H1 (cell line): ENCODE results near the gene TPPP3.

Experiments used
- ASH2L ChIP-seq: fragments of 200-600, 300-600 bp; sonication (generic); IDR thresholded peaks from one replicate; pipeline ENCODE4 v1.7.1; 2017; ENCODE audit warnings: low read length
- GABPA ChIP-seq: IDR thresholded peaks from 2 replicates; pipeline ENCODE4 v1.6.1; 2011; ENCODE audit warnings: mild to moderate bottlenecking, low read length, moderate library complexity, borderline replicate concordance; ENCODE audit not compliant: insufficient read depth
- POLR2A ChIP-seq, 2 experiments: IDR thresholded peaks; 1 replicate in 1 of 2; 2 replicates in 1 of 2; pipeline ENCODE4 v1.6.1; 2011; ENCODE audit warnings: low read depth in 2 of 2, low read length in 2 of 2, mild to moderate bottlenecking in 2 of 2; ENCODE audit errors: control extremely low read depth in 1 of 2
- TAF7 ChIP-seq: optimal IDR thresholded peaks from 2 replicates; pipeline ENCODE3; 2011; ENCODE audit warnings: low read depth, mild to moderate bottlenecking, inconsistent platforms, low read length, moderate library complexity, borderline replicate concordance
- TF ChIP-seq, protein P1 (sequence below), 3 experiments: IDR thresholded peaks; 1 replicate in 2 of 3; 2 replicates in 1 of 3; pipeline versions ENCODE4 v1.5.1 to v1.6.1; 2011; ENCODE audit warnings: low read length in 3 of 3, mild to moderate bottlenecking in 3 of 3, inconsistent platforms in 2 of 3, low read depth in 1 of 3, moderate library complexity in 1 of 3; ENCODE audit not compliant: insufficient read depth in 1 of 3; ENCODE audit errors: control extremely low read depth in 1 of 3
- TF ChIP-seq, protein P2 (sequence below): IDR thresholded peaks from 2 replicates; pipeline ENCODE4 v1.6.1; 2011; ENCODE audit warnings: low read length, improper control_type of control experiment

- no peak for TF ChIP-seq GABPA
- no peak for TF ChIP-seq POLR2A (IDR thresholded peaks at IDR 0.05; ENCODE audit: control extremely low read depth in 1 of 2, low read depth in 2 of 2, low read length in 2 of 2)
- TF ChIP-seq TAF7 = no peak
- TF ChIP-seq, protein P1, sequence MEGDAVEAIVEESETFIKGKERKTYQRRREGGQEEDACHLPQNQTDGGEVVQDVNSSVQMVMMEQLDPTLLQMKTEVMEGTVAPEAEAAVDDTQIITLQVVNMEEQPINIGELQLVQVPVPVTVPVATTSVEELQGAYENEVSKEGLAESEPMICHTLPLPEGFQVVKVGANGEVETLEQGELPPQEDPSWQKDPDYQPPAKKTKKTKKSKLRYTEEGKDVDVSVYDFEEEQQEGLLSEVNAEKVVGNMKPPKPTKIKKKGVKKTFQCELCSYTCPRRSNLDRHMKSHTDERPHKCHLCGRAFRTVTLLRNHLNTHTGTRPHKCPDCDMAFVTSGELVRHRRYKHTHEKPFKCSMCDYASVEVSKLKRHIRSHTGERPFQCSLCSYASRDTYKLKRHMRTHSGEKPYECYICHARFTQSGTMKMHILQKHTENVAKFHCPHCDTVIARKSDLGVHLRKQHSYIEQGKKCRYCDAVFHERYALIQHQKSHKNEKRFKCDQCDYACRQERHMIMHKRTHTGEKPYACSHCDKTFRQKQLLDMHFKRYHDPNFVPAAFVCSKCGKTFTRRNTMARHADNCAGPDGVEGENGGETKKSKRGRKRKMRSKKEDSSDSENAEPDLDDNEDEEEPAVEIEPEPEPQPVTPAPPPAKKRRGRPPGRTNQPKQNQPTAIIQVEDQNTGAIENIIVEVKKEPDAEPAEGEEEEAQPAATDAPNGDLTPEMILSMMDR (IDR thresholded peaks at IDR 0.05; ENCODE audit: control extremely low read depth in 1 of 3, insufficient read depth in 1 of 3, low read depth in 1 of 3, low read length in 3 of 3) = no peak
- no peak for TF ChIP-seq ASH2L
- TF ChIP-seq, protein P2, sequence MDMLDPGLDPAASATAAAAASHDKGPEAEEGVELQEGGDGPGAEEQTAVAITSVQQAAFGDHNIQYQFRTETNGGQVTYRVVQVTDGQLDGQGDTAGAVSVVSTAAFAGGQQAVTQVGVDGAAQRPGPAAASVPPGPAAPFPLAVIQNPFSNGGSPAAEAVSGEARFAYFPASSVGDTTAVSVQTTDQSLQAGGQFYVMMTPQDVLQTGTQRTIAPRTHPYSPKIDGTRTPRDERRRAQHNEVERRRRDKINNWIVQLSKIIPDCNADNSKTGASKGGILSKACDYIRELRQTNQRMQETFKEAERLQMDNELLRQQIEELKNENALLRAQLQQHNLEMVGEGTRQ = no peak
Observed at GRCh38 chr16:67394155-67395104, 1.1 kb upstream of the TPPP3 start.
